ENCODE measurements around the gene UCHL1. TPM values are rescaled to one million over a fixed set of nuclear protein-coding genes. Genes with fewer than 3 reads are reported as not detected.
"Not testable (repeated sequence)": the region's sequence is repeated elsewhere in the genome, so short reads cannot be mapped to it uniquely, and the experiment has no call there.

The UCHL1 gene
- total RNA-seq, 2 donors from 2014 or later, result 26.5 to 103 TPM

GRCh38 chr4:41307638-41308037 lies 50.9 kb downstream of the UCHL1 start:
- Histone ChIP-seq H3K4me3 (no peak overlapping the region), H3K27me3 (no peaks in the 10 kb centered on the region), H3K36me3 (replicated peaks in 1 of 2; ENCODE audit: insufficient read depth in 1 of 2, low read depth in 2 of 2) (no peaks in the 10 kb centered on the region), H3K4me1 (peaks cover 13% of the 10 kb centered on the region), H3K9me3 (no peaks in the 10 kb centered on the region), H3K27ac (no peak overlapping the region)
- WGBS, 2 donors, result 85 to 91% methylated on average over 1 of the region's 1 CpG
- no peak for TF ChIP-seq CTCF (IDR thresholded peaks at IDR 0.05)
- no peak for TF ChIP-seq POLR2A (IDR thresholded peaks at IDR 0.05)
- intact Hi-C loops (cut with DNase I), result no loop called here
- DNase-seq, result no peak
- ATAC-seq, result no peak

- Histone ChIP-seq H3K27ac (no peak overlapping the region), H3K27me3 (no peaks in the 10 kb centered on the region), H3K9me3 (no peaks in the 10 kb centered on the region), H3K4me1 (peaks cover 11% of the 10 kb centered on the region), H3K4me3 (no peak overlapping the region), H3K36me3 (replicated peaks in 1 of 2; ENCODE audit: insufficient read depth in 1 of 2, low read depth in 2 of 2) (no peaks in the 10 kb centered on the region)
- no peak for DNase-seq
- TF ChIP-seq POLR2A (IDR thresholded peaks at IDR 0.05) (no peak), CTCF (IDR thresholded peaks at IDR 0.05) (no peak)
- 77 to 80% methylated on average over 2 of the region's 2 CpGs for WGBS, 2 donors
- intact Hi-C loops (cut with DNase I), result no loop called here
- no peak for ATAC-seq
Observed at GRCh38 chr4:41308398-41308797, 51.7 kb downstream of the UCHL1 start.

- H3K4me3 ChIP-seq; H3K27me3 ChIP-seq; DNase-seq; H3K36me3 ChIP-seq (replicated peaks in 1 of 2; ENCODE audit: insufficient read depth in 1 of 2, low read depth in 2 of 2); ATAC-seq; H3K27ac ChIP-seq; H3K4me1 ChIP-seq; intact Hi-C loops (cut with DNase I); H3K9me3 ChIP-seq: not testable (repeated sequence)
- 89% methylated on average over 14 of the region's 14 CpGs for WGBS, 2 donors
Observed at GRCh38 chr4:41315426-41315825, 58.7 kb downstream of the UCHL1 start.

GRCh38 chr4:41315862-41316261 lies 59.1 kb downstream of the UCHL1 start:
- Histone ChIP-seq H3K9me3 (no peaks in the 10 kb centered on the region), H3K27ac (no peak overlapping the region), H3K4me3 (no peak overlapping the region), H3K4me1 (peaks cover 6% of the 10 kb centered on the region), H3K36me3 (replicated peaks in 1 of 2; ENCODE audit: insufficient read depth in 1 of 2, low read depth in 2 of 2) (no peaks in the 10 kb centered on the region), H3K27me3 (no peaks in the 10 kb centered on the region)
- DNase-seq (no peak), ATAC-seq (no peak)
- intact Hi-C loops (cut with DNase I), result no loop called here
- TF ChIP-seq CTCF (IDR thresholded peaks at IDR 0.05) (no peak), POLR2A (IDR thresholded peaks at IDR 0.05) (no peak)
- 86 to 89% methylated on average over 1 of the region's 1 CpG for WGBS, 2 donors

Small RNAs within 50 kb of the gene (small RNA-seq; reads per million reads assigned to genes)
- not detected for gene RF00019

Other genes starting within 250 kb of the UCHL1 start
- 10 to 100 TPM; 34.8 to 42.8 TPM for gene APBB2, start 42.4 kb upstream of the UCHL1 start, total RNA-seq